Panc1 (cell line): ENCODE data around the gene COL6A1. TPM values are rescaled to one million over a fixed set of nuclear protein-coding genes. Genes with fewer than 3 reads are reported as not detected.

Experiments
- ATAC-seq: fragments of 200-7000 bp; cut with Tn5 transposase; 2 replicates; pipeline ENCODE4 v1.9.1; 2020; ENCODE audit warnings: mild to moderate bottlenecking, moderate library complexity
- BruUV-seq: library from RNA; stranded (reverse); fragments of 400-500 nt; replicated peaks from 2 replicates; lab custom pipeline; 2021; lab: Mats Ljungman, UMichigan
- CTCF ChIA-PET: fragments of 300-600 bp; sonication (Branson Sonifier 250); formaldehyde crosslinking; loops from one replicate; lab custom pipeline; 2022; ENCODE audit warnings: antibody characterized with exemption; lab: Charles Lee
- POLR2A ChIA-PET: fragments of 300-600 bp; sonication (Branson Sonifier 250); formaldehyde crosslinking; loops from one replicate; lab custom pipeline; 2022; ENCODE audit warnings: antibody characterized with exemption; lab: Charles Lee
- DNase-seq: peaks from one replicate; pipeline ENCODE4 v3.0.0-alpha.2; 2010; ENCODE audit warnings: low read depth, low spot score
- H3K27ac ChIP-seq: 2 replicates; pipeline ENCODE4 v1.5.1; 2011; ENCODE audit warnings: mild to moderate bottlenecking, low read length, inconsistent platforms
- H3K27me3 ChIP-seq: fragments of 200-500 bp; sonication (Bioruptor generic); 2 replicates; pipeline ENCODE4 v1.6.0; 2014; ENCODE audit warnings: low read length, inconsistent platforms; ENCODE audit not compliant: control insufficient read depth, insufficient read depth
- H3K36me3 ChIP-seq: fragments of 200-500 bp; sonication (Bioruptor generic); 2 replicates; pipeline ENCODE4 v1.5.1; 2014; ENCODE audit warnings: inconsistent platforms, mild to moderate bottlenecking, low read length, moderate library complexity; ENCODE audit not compliant: control insufficient read depth, insufficient read depth
- H3K4me1 ChIP-seq: 2 replicates; pipeline ENCODE4 v1.5.1; 2011; ENCODE audit warnings: inconsistent platforms, mild to moderate bottlenecking, low read length, moderate library complexity; ENCODE audit not compliant: control insufficient read depth, insufficient read depth
- H3K4me3 ChIP-seq, 2 experiments: 2 replicates each; pipeline ENCODE4 v1.5.1; 2011 to 2012; ENCODE audit warnings: low read depth in 2 of 2, low read length in 2 of 2, mild to moderate bottlenecking in 2 of 2, inconsistent platforms in 1 of 2, moderate library complexity in 1 of 2
- H3K9me3 ChIP-seq: fragments of 200-500 bp; sonication (Bioruptor generic); 2 replicates; pipeline ENCODE4 v1.5.1; 2014; ENCODE audit warnings: low read depth, mild to moderate bottlenecking, inconsistent platforms, low read length, moderate library complexity; ENCODE audit not compliant: control insufficient read depth, insufficient read depth
- CTCF ChIP-seq: fragments of 450-650 bp; IDR thresholded peaks from 2 replicates; pipeline ENCODE4 v1.5.1; 2017; ENCODE audit warnings: mild to moderate bottlenecking
- POLR2AphosphoS5 ChIP-seq: IDR thresholded peaks from 2 replicates; pipeline ENCODE4 v1.6.1; 2012; ENCODE audit warnings: mild to moderate bottlenecking, low read depth, low read length, moderate library complexity
- REST ChIP-seq, 2 experiments: IDR thresholded peaks; 2 replicates each; pipeline ENCODE4 v1.6.1; 2011 to 2012; ENCODE audit warnings: low read depth in 2 of 2, control low read depth in 1 of 2, low read length in 1 of 2, mild to moderate bottlenecking in 1 of 2, moderate library complexity in 1 of 2; ENCODE audit not compliant: insufficient read depth in 1 of 2
- SIN3A ChIP-seq: IDR thresholded peaks from 2 replicates; pipeline ENCODE4 v1.6.1; 2012; ENCODE audit warnings: low read depth, mild to moderate bottlenecking, low read length, moderate library complexity, borderline replicate concordance; ENCODE audit not compliant: insufficient read depth
- TCF7L2 ChIP-seq: IDR thresholded peaks from 2 replicates; pipeline ENCODE4 v1.6.1; 2011; ENCODE audit warnings: mild to moderate bottlenecking, low read depth, low read length, inconsistent platforms
- in situ Hi-C: cut with HindIII; loops from 2 replicates; pipeline ENCODE4 v1.10.0; 2016; ENCODE audit warnings: low sequenced_read_pairs, low pct_unique_long_range_greater_than_20kb
- intact Hi-C: fragments of 100-400 bp; cut with micrococcal nuclease; formaldehyde crosslinking; loops from one replicate; pipeline ENCODE4 v1.10.0; 2022; ENCODE audit not compliant: unreplicated experiment
- total RNA-seq: library from RNA; stranded (reverse); gene quantifications from one replicate; pipeline ENCODE4 v1.2.1, GENCODE V29; 2021; ENCODE audit not compliant: unreplicated experiment

The COL6A1 gene
- total RNA-seq, 1 experiment from 2014 or later: 34.2 TPM

GRCh38 chr21:46032100-46032499, 50.5 kb downstream of the COL6A1 start:
- Histone ChIP-seq H3K27me3 (no peaks in the 10 kb centered on the region), H3K27ac (no peak overlapping the region), H3K4me3 (no peak overlapping the region), H3K9me3 (no peaks in the 10 kb centered on the region), H3K4me1 (no peaks in the 10 kb centered on the region), H3K36me3 (no peaks in the 10 kb centered on the region)
- POLR2A ChIA-PET: interaction anchor here (0.5 kb wide), 1 partner anchor 14 kb away, joined by 9 read pairs; no protein-coding TSS in a partner anchor
- BruUV-seq: no TSS peak
- CTCF ChIA-PET: no interaction called here
- intact Hi-C loops: no loop called here
- TF ChIP-seq CTCF (no peak), POLR2AphosphoS5 (no peak), TCF7L2 (no peak), SIN3A (no peak), REST (IDR thresholded peaks at IDR 0.05; ENCODE audit: insufficient read depth in 1 of 2, low read depth in 2 of 2, low read length in 1 of 2) (no peak)
- ATAC-seq (no peak), DNase-seq (no peak)
- in situ Hi-C loops: no loop called here

GRCh38 chr21:46033410-46034400, 52.1 kb downstream of the COL6A1 start:
- DNase-seq: no peak
- no peak for TF ChIP-seq SIN3A
- no peak for TF ChIP-seq POLR2AphosphoS5
- no peak for TF ChIP-seq CTCF
- TF ChIP-seq TCF7L2: no peak
- no peak for TF ChIP-seq REST (IDR thresholded peaks at IDR 0.05; ENCODE audit: insufficient read depth in 1 of 2, low read depth in 2 of 2, low read length in 1 of 2)
- no peak overlapping the region for H3K4me3 ChIP-seq
- no peaks in the 10 kb centered on the region for H3K27me3 ChIP-seq
- in situ Hi-C loops (no loop called here), intact Hi-C loops (no loop called here)
- ChIA-PET CTCF (no interaction called here), POLR2A (no interaction called here)
- no peaks in the 10 kb centered on the region for H3K9me3 ChIP-seq
- H3K4me1 ChIP-seq: no peaks in the 10 kb centered on the region
- BruUV-seq: no TSS peak
- H3K36me3 ChIP-seq: no peaks in the 10 kb centered on the region
- no peak overlapping the region for H3K27ac ChIP-seq
- ATAC-seq: no peak
